HG02571 (cell line): ENCODE data around the gene DDX27.
"Not testable (repeated sequence)": the region's sequence is repeated elsewhere in the genome, so short reads cannot be mapped to it uniquely, and the experiment has no call there.

Experiments used
- ATAC-seq: cut with Tn5 transposase; IDR thresholded peaks from one replicate; pipeline ENCODE4 v1.9.1; 2021; ENCODE audit warnings: mild to moderate bottlenecking, moderate library complexity; ENCODE audit not compliant: unreplicated experiment

DDX27 gene

DNA sequence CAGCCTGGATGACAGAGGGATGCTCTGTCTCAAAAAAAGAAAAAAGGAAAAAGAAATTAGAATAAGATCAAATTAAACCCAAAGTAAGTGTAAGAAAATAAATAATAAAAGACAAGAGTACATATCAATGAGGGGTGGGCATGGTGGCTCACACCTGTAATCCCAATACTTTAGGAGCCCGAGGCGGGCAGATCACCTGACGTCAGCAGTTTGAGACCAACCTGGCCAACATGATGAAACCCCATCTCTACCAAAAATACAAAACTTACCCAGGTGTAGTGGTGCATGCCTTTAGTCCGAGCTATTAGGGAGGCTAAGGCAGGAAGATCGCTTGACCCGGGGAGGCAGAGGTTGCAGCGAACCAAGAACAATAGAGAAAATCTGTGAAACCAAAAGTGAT lies 16.2 kb upstream of the DDX27 start:
- no peak for ATAC-seq

DNA sequence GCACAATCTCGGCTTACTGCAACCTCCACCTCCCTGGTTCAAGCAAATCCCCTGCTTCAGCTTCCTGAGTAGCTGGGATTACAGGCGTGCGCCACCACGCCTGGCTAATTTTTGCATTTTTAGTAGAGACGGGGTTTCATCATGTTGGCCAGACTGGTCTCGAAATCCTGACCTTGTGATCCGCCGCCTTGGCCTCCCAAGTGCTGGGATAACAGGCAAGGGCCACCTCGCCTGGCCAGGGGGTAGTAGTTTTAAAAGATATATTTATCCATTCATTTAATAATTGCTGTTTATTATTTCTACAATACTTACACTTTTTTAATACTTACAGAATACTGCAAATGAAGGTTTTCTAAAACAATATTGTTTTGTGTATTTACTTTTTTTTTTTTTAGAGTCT lies 15.5 kb upstream of the DDX27 start:
- ATAC-seq, result no peak

DNA sequence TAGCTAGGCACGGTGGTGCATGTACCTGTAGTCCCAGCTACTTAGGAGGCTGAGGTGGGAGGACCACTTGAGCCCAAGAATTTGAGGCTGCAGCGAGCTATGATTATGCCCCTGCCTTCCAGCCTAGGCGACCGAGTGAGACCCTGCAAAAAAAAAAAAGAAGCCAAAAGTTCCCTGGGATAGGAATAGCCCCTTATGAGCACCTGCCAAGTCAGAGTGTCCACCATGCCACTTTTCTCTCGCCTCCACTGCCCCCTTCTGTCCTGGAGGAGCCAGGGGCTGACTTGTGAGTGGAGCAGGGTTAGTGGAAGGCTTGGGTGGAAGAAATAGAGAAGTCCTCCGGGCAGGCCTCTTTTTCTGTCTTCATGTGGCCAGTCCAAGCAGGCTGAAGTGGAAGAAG lies 12.1 kb upstream of the DDX27 start:
- no peak for ATAC-seq

DNA sequence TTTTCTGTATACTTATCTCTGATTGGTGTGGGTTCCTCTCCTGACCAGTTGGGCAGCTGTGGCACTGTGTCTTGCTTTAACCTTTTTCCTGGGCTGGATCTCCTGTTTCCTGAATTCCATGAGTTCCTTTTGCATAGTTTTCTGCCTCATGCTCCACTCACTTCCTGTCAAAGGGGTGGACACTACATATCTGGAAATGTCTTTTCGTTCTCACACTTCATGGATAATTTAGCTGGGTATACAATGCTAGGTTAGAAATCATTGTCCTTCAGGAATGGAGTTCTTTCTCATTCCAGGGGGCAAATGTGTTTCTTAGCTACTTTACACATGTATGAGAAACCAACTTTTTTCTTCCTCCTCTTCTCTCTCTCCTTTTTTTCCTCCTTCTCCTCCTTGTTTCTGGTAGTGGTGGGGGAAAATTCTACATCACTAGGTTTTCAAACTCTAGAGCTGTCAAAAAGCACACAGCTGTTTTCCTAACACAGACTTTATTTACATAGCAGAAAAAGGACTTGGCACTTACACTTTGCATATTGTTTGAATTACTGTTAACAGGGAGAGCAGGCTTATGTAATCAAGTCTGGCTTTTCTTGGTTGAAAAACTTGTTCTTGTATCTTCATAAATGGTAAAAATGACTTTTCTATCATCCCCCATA lies 9.0 kb upstream of the DDX27 start:
- ATAC-seq, result no peak

DNA sequence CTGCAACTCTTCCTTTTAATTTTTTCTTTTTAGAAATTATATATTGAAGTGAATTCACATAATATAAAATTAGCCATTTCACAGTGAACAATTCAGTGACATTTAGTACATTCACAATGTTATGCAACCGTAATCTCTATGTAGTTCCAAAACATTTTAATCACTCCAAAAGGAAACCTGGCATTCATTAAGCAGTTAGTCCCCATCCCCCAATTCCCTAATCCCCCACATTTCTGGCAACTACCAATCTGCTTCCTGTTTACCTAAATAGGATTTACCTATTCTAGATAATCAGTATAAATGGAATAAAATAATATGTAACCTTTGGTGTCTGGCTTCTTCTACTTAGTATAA lies 8.5 kb upstream of the DDX27 start:
- ATAC-seq, result no peak

DNA sequence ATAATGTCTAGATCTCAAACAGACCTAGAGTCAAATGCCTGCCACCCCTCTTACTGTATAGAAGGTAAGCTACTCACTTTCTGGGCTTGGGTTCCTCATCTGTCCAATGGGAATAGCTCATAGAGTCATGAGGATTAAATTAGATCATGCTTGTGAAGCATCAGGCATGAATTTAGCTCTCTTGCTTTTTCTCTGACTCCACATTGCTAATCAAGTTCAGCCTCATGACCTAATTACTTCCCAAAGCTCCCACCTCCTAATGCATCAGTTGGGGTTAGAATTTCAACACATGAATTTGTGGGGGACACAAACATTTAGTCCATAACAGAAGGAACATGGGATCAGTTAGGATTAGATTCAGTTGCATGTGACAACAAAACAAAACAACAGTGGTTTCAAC lies 4.6 kb upstream of the DDX27 start:
- no peak for ATAC-seq

DNA sequence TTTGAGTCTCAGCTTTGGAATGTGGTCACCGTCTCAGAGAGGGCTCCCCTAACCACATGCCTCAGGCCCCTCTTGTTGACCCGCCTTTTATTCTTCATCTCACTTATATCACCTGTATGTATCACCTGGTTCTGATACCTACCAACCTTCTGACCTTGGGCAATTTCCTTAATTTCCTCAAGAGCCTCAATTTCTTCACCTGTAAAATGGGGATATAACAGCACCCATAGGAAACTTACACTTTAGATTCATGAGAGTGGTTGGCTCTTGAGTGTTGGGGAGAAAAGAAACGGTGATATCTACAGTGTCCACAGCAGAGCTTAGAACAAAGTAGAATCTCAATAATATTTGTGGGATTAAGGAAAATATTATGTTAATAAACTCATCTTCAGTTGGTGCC lies 4.0 kb upstream of the DDX27 start:
- no peak for ATAC-seq

DNA sequence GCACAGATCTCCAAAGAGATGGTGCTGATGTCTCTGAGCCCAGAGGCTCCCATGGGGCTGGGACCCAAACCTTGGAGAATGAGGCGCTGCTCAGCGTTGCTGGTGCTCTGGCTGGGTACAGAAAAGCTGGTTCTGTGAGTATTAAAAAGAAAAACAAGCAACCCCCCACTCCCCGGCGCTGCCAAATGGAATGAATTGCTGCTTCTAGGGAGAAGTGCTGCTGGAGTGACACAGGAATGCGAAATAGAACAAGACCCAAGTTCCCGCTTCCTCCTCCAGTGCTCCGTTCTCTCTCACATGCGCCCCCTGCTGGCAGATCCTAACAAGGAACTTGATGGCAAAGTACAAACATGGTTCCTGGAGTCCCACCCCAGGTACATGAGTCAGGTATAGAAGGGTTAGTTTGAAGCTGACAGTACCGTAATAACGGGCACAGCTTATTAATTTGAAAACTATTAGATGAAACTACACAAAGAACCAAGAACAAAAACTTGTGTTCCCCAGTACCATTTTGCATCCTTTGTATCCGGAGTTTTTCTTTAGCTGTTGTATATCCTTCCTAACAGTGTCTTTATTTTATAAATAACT lies 2.1 kb upstream of the DDX27 start:
- no peak for ATAC-seq

DNA sequence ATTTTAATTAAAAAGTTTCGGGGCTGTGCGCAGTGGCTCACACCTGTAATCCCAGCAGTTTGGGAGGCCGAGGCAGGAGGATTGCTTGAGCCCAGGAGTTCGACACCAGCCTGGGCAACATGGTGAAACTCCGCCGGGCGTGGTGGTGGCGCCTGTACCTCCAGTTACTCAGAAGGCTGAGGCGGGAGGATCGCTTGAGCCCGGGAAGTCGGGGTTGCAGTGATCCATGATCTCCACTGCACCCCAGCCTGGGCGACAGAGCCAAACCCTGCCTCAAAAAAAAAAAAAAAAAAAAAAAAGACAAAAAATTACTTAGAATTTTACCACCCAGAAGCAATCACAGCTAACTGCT lies 501 bp upstream of the DDX27 start:
- not testable (repeated sequence) for ATAC-seq

DNA sequence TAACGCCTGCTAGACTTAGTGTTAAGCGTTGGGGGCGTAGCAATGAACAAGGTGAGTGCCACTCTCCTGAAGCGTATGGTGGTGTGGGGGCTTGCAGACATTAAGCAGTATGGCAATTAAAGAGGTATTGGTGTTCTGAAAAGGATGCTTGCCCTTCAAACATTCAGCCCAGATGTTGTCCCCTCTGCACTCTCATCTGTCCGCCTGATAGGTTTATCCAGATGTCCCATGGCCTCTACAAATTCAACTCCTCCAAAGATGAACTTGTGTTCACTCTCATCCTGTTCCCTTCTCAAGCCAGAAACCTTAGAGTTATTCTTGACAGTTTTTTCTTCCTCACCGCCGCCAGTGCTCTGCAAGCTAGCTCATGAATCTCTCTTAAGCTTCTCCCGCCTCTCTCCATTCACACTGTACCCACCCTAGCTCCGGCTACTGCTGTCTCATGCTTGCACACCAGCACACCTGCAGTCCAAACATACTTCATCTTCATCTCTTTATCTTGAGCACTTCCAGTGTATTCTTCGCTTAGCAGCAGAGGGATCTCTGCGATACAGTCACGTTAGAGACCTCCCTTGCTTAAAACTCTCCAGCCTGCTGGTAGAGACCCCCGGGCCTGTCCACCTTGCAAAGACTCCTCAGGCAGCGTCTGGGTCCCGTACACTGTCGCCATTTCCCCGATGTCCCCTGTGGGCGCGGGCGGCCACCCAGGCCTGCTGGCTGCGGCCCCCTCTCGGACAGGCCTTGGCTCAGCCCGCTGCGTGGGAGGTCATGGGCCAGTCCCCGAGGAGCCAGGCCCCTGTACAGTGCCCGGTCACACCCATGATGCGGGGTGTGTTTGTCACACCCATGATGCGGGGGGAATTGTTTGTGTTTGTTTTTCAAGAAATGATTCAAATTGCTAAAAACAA lies 962 bp downstream of the DDX27 start:
- no peak for ATAC-seq

DNA sequence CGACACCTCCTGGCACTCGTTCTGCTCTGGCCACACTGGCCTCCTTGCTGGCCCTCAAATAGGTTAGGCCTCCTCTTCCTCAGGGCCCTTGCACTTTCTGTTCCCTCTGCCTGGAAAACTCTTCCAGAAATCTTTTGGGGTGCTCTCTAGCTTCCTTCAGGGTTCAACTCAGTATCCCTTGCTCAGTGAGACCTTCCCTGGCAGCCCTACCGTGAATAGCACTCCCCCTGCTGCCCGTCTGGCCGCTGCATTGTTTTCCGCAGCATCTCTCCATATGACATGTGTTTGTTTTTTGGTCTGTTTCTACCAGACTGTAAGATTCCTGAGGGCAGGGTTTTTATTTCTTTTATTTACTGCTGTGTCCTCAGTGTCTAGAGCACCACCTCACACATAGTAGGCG lies 6.7 kb downstream of the DDX27 start:
- ATAC-seq, result no peak

DNA sequence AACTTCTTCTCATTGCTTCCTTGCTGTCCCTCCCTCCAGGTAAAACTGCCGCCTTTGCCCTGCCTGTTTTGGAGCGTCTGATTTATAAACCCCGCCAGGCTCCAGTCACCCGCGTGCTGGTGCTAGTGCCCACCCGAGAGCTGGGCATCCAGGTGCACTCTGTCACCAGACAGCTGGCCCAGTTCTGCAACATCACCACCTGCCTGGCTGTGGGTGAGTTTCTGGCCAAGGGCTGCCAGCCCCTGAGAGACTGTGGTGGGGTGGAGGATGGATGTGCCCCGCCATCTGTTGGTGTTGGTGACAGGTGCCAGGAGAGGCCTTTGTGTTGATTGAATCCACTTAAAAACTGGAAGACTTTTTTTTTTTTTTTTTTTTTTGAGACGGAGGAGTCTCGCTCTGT lies 9.5 kb downstream of the DDX27 start:
- no peak for ATAC-seq

DNA sequence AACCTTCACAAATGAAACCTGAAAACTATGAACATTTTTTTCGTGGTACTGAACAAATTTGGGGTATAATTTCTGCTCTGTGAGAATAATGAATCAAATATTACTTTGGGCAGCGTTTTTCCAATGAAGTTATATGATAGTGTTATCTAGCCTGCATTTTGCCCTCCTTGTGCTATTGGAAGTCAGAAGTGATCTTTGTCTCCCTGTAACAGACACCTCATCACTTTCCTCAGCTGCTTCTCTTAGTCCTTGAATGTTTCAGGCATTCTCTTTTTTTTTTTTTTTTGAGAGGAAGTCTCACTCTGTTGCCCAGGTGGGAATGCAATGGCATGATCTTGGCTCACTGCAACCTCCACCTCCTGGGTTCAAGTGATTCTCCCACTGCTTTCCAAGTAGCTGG lies 10.2 kb downstream of the DDX27 start:
- no peak for ATAC-seq

DNA sequence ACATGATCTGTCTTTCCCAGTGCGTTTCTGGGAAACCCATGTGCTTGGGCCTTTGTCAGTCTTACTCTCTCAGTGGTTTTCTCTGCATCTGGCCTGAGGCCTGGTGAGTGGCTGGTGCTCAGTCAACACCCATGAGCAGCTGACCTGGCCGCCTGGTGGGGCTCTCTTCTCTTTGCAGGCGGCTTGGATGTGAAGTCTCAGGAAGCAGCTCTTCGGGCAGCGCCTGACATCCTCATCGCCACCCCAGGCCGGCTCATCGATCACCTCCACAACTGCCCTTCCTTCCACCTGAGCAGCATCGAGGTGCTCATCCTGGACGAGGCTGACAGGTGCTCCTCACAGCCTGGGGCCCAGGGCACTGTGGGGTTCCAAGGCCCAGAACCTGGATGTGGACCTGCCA lies 10.8 kb downstream of the DDX27 start:
- ATAC-seq, result no peak

DNA sequence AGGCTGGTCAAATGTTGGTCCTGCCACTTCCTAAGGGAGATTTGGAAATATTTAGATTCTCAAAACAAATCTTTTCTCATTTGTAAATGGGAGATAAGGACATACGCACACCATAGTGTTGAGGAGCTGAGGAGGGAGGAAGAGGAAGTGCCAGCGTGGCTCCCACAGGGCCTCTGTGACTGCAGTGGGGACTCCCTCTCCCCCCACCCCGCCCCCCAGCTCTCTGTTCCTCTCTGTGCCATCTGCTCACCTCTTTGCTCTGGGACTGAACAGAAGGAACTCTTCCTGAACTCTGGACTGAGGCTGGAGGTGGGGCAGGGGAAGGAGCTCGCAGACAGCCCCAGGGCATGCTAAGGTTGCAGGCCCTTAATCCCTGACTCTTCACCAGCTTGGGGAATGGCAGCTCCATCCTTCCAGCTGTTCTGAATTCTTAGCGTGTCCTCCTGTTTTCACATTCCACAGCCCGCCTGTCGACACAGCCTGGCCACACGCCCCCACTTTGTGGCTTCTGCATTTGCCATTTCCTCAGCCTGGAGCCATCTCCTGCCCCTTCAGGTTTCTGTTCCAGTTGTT lies 11.4 kb downstream of the DDX27 start:
- no peak for ATAC-seq

DNA sequence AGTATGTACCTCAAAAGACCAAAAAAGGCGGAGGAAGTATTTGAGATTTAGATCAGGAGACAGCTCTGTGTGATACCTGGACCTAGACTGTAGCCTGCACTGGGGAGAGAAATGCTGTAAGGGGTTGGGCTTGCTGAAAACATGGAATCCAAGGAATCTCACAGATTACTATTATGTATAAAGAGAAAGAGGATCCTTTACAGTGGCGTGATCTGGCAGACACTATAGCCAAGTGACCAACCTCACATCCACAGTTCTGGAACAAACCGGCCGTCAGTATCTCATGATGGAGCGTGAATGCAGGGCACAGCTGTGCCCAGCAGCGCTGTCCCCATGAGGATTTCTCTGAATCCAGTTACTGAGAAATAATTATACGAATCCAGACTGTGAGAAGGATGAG lies 12.3 kb downstream of the DDX27 start:
- ATAC-seq, result no peak

DNA sequence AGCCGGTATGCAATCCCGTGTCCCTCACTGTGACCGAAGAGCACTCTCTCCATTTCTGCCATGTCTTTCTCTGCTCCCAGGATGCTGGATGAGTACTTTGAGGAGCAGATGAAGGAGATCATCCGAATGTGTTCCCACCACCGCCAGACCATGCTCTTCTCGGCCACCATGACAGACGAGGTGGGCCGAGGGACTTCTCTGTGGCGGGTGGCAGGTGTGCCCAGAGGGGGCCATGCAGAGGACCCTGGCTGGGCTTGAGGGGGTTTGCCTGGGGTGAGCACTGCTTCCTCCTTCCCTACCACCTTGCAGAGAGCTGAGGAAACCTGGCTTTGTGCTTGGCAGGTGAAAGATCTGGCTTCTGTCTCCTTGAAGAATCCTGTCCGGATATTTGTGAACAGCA lies 14.0 kb downstream of the DDX27 start:
- no peak for ATAC-seq

DNA sequence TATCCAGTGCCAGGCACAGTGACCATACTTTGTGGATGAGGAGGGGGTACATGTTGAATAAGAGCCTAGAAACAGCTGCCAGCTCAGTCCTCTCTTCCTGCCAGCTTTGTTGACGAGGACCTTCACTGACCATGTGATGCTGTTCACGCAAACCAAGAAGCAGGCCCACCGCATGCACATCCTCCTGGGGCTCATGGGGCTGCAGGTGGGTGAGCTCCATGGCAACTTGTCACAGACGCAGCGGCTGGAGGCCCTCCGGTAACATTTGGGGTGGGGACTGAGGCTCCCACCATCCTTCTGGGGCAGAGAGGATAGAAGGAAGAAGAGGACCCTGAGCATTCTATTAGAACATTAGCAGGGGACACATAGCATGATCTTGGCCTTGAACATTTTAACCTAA lies 15.6 kb downstream of the DDX27 start:
- no peak for ATAC-seq

DNA sequence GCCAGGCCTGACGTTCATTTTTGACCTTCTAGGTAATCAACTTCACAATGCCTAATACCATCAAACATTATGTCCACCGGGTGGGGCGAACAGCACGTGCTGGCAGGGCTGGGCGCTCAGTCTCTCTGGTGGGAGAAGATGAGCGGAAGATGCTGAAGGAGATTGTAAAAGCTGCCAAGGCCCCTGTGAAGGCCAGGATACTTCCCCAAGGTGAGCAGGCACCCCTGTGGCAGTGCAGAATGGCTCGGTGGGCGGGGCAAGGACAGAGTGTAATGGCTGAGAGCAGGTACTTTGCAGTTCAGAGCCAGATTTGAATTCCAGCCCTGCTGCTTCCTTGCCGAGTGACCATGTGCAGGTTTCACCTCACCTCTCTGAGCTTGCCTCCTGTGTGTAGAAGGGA lies 17.1 kb downstream of the DDX27 start:
- no peak for ATAC-seq

DNA sequence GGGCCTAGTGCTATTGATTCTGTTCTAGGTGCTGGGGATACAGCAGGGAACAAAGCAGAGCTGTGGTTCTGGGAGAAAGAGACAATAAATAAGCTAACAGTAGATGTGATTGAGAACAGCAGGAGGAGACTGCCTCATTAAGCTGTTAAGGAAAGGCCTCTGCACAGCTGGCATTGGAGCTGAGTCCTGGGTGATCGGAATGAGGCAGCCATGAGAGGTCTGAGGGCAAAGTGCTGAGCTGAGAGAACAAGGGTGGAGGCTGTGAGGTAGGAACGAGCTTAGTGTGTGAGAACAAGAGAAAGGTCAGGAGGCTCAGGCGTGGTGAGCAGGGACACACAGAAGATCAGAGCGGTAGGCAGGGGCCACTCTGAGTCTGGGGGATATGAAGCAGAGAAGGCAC lies 18.3 kb downstream of the DDX27 start:
- ATAC-seq, result no peak

DNA sequence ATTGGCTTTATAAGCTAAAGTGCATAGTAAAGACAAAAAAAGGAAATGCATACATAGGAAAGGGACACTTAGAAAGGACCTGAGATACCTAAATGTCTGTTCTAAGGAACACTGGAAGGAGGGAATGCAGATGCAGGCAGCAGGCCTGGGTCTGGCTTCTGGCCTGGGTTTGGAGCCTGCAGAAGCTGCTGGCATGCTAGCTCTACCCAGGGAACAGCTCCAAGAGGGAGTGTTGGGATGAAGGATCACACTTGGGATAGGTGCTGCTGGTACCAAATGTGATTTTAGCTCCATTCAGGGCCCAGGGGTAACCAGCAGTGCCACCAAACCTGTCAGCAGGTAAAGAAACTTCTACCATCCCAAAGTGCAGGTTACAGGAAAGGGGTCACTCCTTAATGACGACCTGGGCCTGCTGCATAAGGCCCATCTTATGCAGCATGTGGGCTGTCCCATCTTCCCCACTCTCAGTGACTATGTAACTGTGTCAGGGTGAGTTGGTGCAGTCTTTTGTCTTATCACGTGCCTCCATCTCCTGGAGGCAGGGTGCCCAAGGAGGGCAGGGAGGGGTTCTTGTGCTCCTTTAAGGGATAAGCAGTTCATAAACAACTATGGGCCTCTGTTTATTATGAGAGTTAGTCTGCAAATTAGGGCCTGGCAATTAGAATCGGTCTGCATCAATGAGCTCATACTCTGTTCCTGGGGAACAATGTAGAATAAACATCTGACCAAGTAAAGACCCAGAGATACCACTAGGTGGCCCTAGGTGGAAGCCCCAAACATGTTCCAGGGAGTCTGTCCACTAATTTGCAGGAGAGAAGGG lies 26.9 kb downstream of the DDX27 start:
- no peak for ATAC-seq
